ENCODE data around the gene IZUMO1R. TPM values are rescaled to one million over a fixed set of nuclear protein-coding genes. Genes with fewer than 3 reads are reported as not detected.

The IZUMO1R gene
- total RNA-seq, 1 experiment from 2014 or later = not detected

DNA sequence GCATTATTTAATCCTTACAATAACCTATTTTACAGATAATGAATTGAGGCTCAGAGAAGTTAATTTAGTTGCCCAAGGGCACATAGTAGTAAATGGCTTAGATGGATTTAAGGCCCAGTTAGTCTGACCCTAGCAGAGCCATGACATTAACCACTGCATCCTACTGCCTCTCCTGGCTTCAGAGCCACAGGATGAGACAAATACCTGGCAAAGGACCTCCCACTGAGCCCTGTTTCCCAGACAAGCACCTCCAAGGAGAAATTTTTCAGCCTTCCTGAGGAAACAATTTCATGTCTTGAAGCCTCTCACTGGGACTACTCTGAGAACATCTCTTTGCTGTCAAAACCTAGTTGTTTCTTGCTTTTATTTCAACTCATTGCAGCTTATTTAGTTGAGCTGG, 28.4 kb downstream of the IZUMO1R start:
- Histone ChIP-seq H3K4me3 (no peak overlapping the region), H3K9me2 (ENCODE audit: insufficient read depth) (no peaks in the 10 kb centered on the region), H3K4me1 (replicated peaks; ENCODE audit: insufficient read depth) (peaks cover 14% of the 10 kb centered on the region), H4K20me1 (ENCODE audit: insufficient read depth) (no peaks in the 10 kb centered on the region), H3K27me3 (ENCODE audit: insufficient read depth, low read depth) (peaks cover 6% of the 10 kb centered on the region; the same call in 1 of the 2 replicates), H3K9me3 (ENCODE audit: insufficient read depth, low read depth) (no peaks in the 10 kb centered on the region), H3K4me2 (no peak overlapping the region), H3F3A (ENCODE audit: insufficient read depth, low read depth) (no peaks in the 10 kb centered on the region), H3K79me2 (ENCODE audit: low read depth) (no peaks in the 10 kb centered on the region), H3K36me3 (ENCODE audit: low read depth) (no peaks in the 10 kb centered on the region), H3K27ac (no peak overlapping the region), H2AFZ (no peak overlapping the region)
- intact Hi-C loops (cut with micrococcal nuclease; ENCODE audit: unreplicated experiment) = no loop called here
- ChIA-PET POLR2A (ENCODE audit: unreplicated experiment) (no interaction called here), CTCF (no interaction called here)
- TF ChIP-seq, protein P1, sequence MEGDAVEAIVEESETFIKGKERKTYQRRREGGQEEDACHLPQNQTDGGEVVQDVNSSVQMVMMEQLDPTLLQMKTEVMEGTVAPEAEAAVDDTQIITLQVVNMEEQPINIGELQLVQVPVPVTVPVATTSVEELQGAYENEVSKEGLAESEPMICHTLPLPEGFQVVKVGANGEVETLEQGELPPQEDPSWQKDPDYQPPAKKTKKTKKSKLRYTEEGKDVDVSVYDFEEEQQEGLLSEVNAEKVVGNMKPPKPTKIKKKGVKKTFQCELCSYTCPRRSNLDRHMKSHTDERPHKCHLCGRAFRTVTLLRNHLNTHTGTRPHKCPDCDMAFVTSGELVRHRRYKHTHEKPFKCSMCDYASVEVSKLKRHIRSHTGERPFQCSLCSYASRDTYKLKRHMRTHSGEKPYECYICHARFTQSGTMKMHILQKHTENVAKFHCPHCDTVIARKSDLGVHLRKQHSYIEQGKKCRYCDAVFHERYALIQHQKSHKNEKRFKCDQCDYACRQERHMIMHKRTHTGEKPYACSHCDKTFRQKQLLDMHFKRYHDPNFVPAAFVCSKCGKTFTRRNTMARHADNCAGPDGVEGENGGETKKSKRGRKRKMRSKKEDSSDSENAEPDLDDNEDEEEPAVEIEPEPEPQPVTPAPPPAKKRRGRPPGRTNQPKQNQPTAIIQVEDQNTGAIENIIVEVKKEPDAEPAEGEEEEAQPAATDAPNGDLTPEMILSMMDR (conservative IDR thresholded peaks at IDR 0.05) = no peak
- TF ChIP-seq EZH2 (IDR thresholded peaks at IDR 0.05; ENCODE audit: low read depth) = no peak
- no peak for DNase-seq
- BruUV-seq (replicated peaks) = no TSS peak

DNA sequence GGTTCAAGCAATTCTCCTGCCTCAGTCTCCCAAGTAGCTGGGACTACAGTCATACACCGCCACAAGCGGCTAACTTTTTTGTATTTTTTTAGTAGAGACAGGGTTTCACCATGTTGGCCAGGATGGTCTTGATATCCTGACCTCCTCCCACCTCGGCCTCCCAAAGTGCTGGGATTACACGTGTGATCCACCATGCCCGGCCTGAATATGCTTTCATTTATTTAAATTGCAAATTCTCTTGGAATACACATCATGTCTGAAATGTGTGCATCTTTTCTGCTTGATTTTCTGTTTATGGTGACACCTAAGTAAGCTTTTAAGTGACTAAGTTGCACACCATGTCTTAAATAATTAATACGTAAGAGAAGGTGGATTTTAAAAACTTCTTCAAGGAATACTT, 31.7 kb downstream of the IZUMO1R start:
- H3K4me2 ChIP-seq = no peak overlapping the region
- no peaks in the 10 kb centered on the region for H3K79me2 ChIP-seq (ENCODE audit: low read depth)
- no peak overlapping the region for H3K27ac ChIP-seq
- intact Hi-C loops (cut with micrococcal nuclease; ENCODE audit: unreplicated experiment) = no loop called here
- no peaks in the 10 kb centered on the region for H4K20me1 ChIP-seq (ENCODE audit: insufficient read depth)
- ChIA-PET POLR2A (ENCODE audit: unreplicated experiment) (no interaction called here), CTCF (no interaction called here)
- peaks cover 9% of the 10 kb centered on the region; the same call in 1 of the 2 replicates for H3K27me3 ChIP-seq (ENCODE audit: insufficient read depth, low read depth)
- DNase-seq = no peak
- H3K9me3 ChIP-seq (ENCODE audit: insufficient read depth, low read depth) = no peaks in the 10 kb centered on the region; the same call in 1 of the 2 replicates
- no peak overlapping the region for H2AFZ ChIP-seq
- H3K4me1 ChIP-seq (replicated peaks; ENCODE audit: insufficient read depth) = peaks cover 5% of the 10 kb centered on the region
- no peaks in the 10 kb centered on the region for H3K36me3 ChIP-seq (ENCODE audit: low read depth)
- BruUV-seq (replicated peaks) = no TSS peak
- TF ChIP-seq, protein P1 (conservative IDR thresholded peaks at IDR 0.05) = no peak
- no peak for TF ChIP-seq EZH2 (IDR thresholded peaks at IDR 0.05; ENCODE audit: low read depth)
- no peaks in the 10 kb centered on the region for H3K9me2 ChIP-seq (ENCODE audit: insufficient read depth)
- no peaks in the 10 kb centered on the region for H3F3A ChIP-seq (ENCODE audit: insufficient read depth, low read depth)
- no peak overlapping the region for H3K4me3 ChIP-seq

DNA sequence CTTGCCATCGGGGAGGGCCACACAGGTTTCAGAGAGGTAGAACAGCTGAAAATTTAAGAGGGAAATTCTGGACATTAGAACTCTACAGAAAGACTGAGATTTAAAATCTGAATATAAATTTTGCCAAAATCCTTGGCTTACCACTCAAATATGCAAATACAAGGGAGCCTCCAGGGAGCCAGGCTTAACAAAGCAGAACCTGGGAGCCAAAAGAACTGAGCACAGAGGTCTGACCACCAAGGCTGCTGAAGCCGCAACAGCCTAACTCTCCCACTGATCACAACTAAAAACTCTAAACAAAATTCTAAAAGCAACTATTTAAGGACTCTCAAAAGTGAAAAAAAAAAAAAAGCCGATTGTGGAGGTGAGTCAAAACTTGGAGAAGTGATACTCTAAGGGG, 34.3 kb downstream of the IZUMO1R start:
- no peaks in the 10 kb centered on the region for H3K79me2 ChIP-seq (ENCODE audit: low read depth)
- H3F3A ChIP-seq (ENCODE audit: insufficient read depth, low read depth) = no peaks in the 10 kb centered on the region
- H3K36me3 ChIP-seq (ENCODE audit: low read depth) = no peaks in the 10 kb centered on the region
- CTCF ChIA-PET = no interaction called here
- BruUV-seq (replicated peaks) = no TSS peak
- H3K27ac ChIP-seq = no peak overlapping the region
- H4K20me1 ChIP-seq (ENCODE audit: insufficient read depth) = no peaks in the 10 kb centered on the region
- peaks cover 9% of the 10 kb centered on the region; the same call in 1 of the 2 replicates for H3K27me3 ChIP-seq (ENCODE audit: insufficient read depth, low read depth)
- no peaks in the 10 kb centered on the region for H3K9me2 ChIP-seq (ENCODE audit: insufficient read depth)
- no peaks in the 10 kb centered on the region for H3K4me1 ChIP-seq (replicated peaks; ENCODE audit: insufficient read depth)
- POLR2A ChIA-PET (ENCODE audit: unreplicated experiment) = no interaction called here
- no peak overlapping the region for H3K4me3 ChIP-seq
- DNase-seq = no peak
- intact Hi-C loops (cut with micrococcal nuclease; ENCODE audit: unreplicated experiment) = no loop called here
- no peak for TF ChIP-seq EZH2 (IDR thresholded peaks at IDR 0.05; ENCODE audit: low read depth)
- TF ChIP-seq, protein P1 (conservative IDR thresholded peaks at IDR 0.05) = no peak
- no peak overlapping the region for H3K4me2 ChIP-seq
- H2AFZ ChIP-seq = no peak overlapping the region
- no peaks in the 10 kb centered on the region; the same call in 1 of the 2 replicates for H3K9me3 ChIP-seq (ENCODE audit: insufficient read depth, low read depth)
